ENCODE measurements around the gene ZC3H12D.
A peak's percentile ranks its signal among the peaks of the same experiment; 100 is the strongest.
"Not testable (repeated sequence)": the region's sequence is repeated elsewhere in the genome, so short reads cannot be mapped to it uniquely, and the experiment has no call there.

ZC3H12D gene

DNA sequence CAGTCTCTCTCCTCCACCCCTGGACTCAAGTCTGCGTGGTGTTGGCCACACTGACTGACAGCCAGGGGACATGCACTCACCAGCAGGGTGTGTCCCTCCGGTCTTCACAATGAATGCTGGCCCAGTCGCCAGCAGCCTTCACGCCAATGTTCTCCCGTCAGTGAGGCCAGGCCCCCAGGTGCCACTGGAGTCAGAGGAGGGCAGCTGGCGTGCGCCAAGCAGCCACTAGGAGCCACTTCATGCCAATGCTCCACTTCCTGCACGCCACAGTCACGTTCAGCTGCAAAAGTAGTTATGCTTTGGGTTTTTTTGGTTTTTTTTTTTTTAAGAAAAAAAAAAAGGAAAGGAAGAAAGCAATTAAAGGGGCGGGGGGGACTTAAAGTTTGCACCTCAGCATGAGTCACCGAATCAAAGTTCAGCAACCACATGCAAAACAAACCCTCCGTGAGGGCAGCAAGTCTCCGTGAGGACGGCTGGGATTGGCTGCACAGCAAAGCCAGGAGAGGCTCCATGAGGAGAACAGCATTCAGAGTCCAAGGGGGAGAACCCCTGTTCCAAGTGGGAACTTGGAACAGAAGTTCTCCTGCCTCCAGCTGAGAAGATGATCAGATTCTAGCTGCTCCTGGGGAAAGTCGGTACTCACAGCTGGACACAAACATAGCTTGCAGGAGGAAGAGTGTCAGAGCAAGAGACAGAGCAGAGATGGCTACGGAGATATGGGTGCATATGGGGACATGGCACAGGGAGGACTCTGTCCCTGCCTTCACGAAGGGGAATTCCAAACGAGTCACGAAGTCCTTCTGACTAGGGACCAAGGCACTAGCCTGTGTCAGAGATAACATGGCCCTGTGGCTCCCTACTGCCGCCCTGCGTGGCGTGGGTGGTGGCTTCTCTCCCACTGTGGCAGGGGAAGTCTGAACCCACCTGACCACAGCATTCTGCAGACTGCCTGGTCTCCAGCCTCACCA is at the start of gene ZC3H12D:
Gene ZC3H12D (minus strand): TSS at position 282 of the 968 bp plus-strand sequence. CDS start 10,471 bp downstream, outside the sequence.
- peak; percentile 63 to 67 for DNase-seq

DNA sequence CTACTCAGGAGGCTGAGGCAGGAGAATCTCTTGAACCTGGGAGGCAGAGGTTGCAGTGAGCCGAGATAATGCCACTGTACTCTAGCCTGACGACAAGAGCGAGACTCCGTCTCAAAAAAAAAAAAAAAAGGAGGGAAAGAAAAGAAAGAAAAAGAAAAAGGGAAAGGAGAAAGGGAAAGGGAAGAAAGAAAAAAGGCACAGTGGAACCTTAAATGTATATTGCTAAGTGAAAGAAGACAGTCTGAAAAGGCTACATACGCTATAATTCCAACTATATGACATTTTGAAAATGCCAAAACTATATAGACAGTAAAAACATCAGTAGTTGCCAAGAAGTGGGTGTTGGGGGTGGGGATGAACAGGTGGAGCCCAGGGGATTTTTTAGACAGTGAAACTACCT is 44.8 kb upstream of the ZC3H12D start:
- no peak for DNase-seq

GRCh38 chr6:149515494-149515893 is 30.7 kb upstream of the ZC3H12D start:
- no peak for DNase-seq

- DNase-seq: no peak
Observed at GRCh38 chr6:149513915-149514314, 29.1 kb upstream of the ZC3H12D start.

GRCh38 chr6:149510793-149511512 is 26.1 kb upstream of the ZC3H12D start:
- DNase-seq: no peak

DNA sequence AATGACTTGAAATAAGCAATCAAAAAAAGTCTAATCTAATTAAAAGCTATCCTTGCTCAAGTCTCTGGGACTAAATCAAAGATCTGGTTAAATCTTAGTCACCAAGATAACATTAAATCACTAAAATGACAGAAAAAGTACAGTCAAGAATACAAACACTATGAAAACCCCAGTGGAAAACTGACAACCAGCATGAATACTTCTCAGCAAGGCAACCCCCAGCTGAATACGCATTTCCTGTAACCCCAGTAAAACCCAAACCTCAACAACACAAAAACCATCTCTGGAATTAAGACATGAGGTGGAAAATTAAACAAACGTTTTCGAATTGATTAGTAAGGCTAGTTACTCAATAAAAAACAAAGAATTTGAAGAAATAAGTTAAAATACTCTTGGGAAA is 23.7 kb upstream of the ZC3H12D start:
- no peak for DNase-seq

GRCh38 chr6:149503872-149504271 is 19.1 kb upstream of the ZC3H12D start:
- no peak for DNase-seq

DNA sequence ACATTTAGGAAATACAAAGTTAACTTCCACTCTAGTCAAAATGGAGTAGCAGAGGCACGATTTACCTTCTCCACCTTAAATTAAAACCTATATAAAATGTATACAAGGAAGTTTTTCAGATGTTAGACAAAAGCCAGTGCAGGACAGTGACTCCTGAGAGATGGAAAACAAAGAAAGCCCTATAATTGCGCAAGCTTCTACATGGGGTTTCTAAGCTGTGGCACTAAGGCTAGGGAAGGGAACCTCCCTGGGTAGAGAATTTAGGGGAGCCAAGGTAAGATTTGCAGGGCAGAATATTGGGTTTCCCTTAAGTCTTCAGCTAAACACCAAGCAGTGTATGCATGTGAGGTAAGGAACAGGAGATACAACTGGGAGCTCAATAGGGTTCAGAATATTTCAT is 18.5 kb upstream of the ZC3H12D start:
- DNase-seq: no peak

DNA sequence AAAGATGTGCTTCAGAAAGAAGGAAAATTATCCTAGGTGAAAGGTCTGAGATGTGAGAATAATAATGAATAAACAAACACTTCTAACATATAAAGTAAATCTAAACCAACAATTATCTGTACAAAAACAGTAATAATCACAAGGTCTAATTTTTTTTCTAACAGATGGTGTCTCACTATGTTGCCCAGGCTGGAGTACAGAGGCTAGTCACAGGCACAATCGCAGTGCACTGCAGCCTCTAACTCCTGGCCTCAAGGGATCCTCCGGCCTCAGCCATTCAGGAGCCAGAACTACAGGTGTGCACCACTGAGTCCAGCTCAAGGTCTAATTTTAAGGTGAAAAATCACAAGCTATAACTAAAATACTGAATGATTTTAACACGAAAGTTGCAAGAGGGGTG is 17.0 kb upstream of the ZC3H12D start:
- DNase-seq: no peak

DNA sequence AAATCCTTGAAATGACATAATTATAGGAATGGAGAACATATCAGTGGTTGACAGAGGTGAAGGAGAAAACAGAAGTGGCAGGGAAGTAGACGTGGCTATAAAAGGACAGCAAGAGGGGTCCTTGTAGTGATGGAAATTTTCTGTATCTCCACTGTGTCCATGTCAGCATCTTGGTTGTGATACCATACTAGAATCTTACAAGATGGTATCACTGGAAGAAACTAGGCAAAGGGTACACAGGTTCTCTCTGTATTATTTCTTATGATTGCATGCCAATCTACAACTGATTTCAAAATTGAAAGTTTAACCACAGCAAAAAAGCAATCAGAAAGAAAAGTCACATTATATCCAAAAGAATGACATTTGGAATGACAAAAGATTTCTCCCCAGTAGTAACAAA is 16.4 kb upstream of the ZC3H12D start:
- no peak for DNase-seq

DNA sequence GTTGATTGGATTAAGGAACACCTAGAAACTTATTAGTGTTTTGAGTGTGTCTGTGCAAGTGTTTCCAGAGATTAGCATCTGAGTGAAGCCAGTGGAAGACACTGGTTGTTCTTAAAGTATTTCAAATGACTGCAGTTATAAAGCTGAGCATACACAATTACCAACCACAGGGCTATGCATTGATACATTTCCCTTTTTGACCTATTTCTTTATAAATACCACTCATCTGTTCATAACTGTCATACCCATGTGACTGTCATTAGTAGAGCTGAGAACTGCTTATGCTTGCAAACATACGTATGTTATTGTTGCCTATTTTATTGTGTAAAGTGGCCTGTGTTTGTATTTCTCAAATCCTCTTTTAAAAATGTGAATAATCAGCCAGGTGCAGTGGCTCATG is 15.3 kb upstream of the ZC3H12D start:
- no peak for DNase-seq

DNA sequence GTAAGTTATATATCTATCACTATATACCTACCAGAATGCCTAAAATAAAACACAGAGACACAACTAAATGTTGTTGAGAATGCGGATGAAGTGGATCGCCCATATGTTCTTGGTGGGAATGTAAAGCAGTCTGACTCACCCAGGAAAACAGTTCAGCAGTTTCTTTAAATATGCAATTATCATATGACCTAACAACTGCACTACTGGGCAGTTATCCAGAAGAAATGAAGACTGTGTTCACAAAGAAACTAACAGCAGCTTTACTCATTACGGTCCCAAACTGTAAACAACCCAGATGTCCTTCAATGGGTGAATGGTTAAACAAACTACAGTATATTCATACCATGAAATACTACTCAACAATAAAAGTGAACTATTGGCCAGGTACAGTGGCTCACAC is 14.3 kb upstream of the ZC3H12D start:
- DNase-seq: no peak

- no peak for DNase-seq
Observed at GRCh38 chr6:149497365-149497764, 12.6 kb upstream of the ZC3H12D start.

GRCh38 chr6:149496597-149496996 is 11.8 kb upstream of the ZC3H12D start:
- DNase-seq: not testable (repeated sequence)

DNA sequence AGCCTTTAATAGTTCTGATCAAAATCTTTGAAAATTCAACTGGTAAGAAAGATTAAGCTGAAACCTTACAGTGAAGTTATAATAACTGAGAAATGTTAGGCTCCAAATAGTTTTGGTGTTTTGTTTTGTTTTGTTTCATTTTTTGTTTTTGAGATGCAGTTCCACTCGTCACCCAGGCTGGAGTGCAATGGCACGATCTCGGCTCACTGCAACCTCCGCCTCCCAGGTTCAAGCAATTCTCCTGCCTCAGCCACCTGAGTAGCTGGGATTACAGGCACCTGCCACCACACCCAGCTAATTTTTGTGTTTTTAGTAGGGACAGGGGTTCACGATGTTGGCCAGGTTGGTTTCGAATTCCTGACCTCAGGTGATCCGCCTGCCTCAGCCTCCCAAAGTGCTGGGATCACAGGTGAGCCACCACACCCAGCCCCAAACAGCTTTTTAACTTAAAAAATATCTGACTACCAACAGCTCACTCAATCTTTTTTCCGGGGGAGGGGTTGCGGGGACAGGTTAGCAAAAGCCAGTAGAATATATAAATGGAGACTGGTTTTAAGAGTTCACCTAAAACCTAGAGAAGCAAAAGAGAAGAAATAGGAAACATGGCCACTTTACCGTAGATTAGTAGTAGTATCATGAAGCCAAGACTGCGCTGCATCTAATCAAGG is 10.7 kb upstream of the ZC3H12D start:
- not testable (repeated sequence) for DNase-seq

- not testable (repeated sequence) for DNase-seq
Observed at GRCh38 chr6:149494810-149495209, 10.0 kb upstream of the ZC3H12D start.

DNA sequence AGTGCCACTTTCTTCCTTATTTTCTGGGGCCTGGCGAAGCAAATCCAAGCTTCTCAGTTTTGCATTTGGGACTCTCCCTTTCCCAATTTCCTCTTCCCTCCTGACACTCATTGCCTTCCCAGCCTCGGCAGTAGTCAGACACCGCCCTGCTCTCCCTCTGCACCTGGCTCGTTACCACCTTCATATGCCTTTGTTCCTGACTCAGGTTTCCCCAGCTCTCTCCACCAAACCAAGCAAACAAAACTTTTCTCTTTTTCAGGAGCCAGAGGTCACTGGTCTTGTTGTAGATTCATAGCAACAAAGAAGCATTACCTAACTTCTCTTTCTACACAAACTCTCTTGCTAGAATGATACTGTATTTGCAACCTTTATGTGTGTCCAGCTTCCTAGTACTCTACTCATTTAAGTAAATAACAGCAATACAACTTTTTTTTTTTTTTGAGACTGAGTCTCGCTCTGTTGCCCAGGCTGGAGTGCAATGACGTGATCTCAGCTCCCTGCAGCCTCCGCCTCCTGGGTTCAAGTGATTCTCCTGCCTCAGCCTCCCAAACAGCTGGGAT is 9.0 kb upstream of the ZC3H12D start:
- no peak for DNase-seq

DNA sequence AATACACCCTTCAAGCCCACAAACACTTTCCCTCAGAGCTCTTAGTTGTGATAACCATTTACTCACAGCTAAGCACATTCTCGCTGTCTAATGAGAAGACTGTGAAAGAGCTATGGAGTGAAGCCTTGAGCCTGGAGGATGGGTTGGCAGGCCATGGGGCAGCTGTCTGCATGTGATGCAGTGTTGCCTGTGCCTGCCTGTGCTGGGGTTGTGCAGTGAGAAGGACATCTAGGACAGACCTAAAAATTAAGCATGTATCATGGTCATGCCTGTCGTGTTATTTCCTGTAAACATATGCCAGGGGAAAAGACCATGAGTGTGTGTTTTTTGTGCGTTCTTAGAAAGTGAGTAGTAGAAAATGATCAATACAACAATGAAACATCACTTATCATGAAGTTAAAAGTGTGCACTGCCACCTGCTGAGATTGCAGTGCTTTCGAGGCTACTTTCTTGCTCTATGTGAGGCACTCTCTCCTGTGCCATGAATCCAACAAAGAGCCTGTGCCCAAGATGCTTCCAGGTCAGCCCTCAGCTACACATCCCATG is 8.1 kb upstream of the ZC3H12D start:
- no peak for DNase-seq

- no peak for DNase-seq
Observed at GRCh38 chr6:149489967-149490366, 5.2 kb upstream of the ZC3H12D start.

GRCh38 chr6:149488815-149489214 is 4.0 kb upstream of the ZC3H12D start:
- no peak for DNase-seq

DNA sequence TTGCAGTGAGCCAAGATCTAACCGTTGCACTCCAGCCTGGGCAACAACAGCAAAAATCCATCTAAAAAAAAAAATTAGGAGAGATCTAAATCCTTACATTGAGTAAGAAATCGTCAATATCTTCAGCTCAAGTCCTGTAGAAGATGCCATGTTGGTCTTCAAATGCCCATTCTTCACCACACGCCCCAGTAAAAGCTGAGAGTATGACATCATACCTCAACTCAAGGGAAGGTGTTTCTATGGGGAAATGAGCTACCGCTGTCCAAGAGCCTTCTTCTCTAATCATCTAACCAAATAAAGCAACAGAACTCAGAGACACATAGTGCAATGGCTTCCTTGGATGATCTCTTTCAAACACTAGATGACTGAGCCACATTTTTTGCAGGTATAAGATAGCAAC is 2.5 kb upstream of the ZC3H12D start:
- no peak for DNase-seq

DNA sequence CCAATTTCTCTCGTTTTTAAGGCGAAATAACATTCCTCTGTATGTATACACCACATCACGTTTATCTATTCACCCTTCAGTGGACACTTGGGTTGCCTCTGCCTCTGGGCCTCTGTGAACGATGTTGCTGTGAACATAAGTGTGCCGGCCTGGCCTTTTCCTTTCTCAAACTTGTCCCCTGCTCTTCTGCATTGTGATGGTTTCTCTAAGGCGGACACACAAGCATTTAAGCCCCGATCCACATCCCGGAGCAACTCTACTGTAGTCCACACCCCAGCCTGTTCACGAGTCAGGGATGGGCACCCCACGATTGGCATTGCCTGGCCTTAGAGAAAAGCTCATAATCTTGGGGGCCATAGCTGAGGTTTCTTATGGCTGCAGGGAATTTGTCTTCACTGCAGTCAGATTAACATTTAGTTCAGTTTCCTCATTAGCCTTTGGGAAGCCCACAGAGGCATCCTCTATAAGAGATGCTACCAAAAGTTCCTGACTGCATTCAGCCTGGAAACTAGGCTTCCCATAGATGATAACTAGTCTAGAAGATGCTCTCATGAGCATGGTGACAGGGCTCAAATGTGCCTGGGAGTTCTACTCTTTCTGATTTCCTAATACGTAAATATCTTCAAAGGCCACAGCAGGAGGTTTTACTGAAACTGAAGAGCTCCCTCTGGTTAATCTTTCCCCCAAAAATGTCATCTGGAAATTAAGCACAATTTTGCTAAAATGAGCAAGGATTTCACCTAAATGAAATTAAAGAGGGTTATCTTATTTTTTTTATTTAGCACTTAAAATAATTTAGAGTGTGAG is 762 bp downstream of the ZC3H12D start:
- no peak for DNase-seq

Data from AML-193 (cell line).